Activated T-cell treated with anti-CD3 and anti-CD28 coated beads, Interleukin-2, amount 50 U/mL, for 1 hour (primary cell): Measurements from ENCODE around the gene PKHD1.

ENCODE experiments used
- DNase-seq: peaks from one replicate; pipeline ENCODE4 v3.0.0-alpha.2; 2020

PKHD1 gene

GRCh38 chr6:51657491-51657890 lies 429.9 kb downstream of the PKHD1 start:
- no peak for DNase-seq

GRCh38 chr6:51655517-51655916 lies 431.9 kb downstream of the PKHD1 start:
- DNase-seq: no peak

- no peak for DNase-seq
These were observed 432.8 kb downstream of the PKHD1 start for GRCh38 chr6:51654647-51655046.

GRCh38 chr6:51651132-51651817 lies 436.1 kb downstream of the PKHD1 start:
- no peak for DNase-seq

GRCh38 chr6:51648774-51649173 lies 438.6 kb downstream of the PKHD1 start:
- no peak for DNase-seq

GRCh38 chr6:51648236-51648635 lies 439.2 kb downstream of the PKHD1 start:
- no peak for DNase-seq

- DNase-seq: no peak
These were observed 443.0 kb downstream of the PKHD1 start for GRCh38 chr6:51644426-51644825.

- no peak for DNase-seq
These were observed 447.4 kb downstream of the PKHD1 start for GRCh38 chr6:51640021-51640420.

- no peak for DNase-seq
These were observed 454.0 kb downstream of the PKHD1 start for GRCh38 chr6:51633424-51633823.

- DNase-seq: no peak
These were observed 457.4 kb downstream of the PKHD1 start for GRCh38 chr6:51630011-51630410.

GRCh38 chr6:51626391-51626790 lies 461.0 kb downstream of the PKHD1 start:
- no peak for DNase-seq

GRCh38 chr6:51625566-51625965 lies 461.8 kb downstream of the PKHD1 start:
- DNase-seq: no peak

GRCh38 chr6:51620971-51621370 lies 466.4 kb downstream of the PKHD1 start:
- DNase-seq: no peak

GRCh38 chr6:51619042-51619799 lies 468.2 kb downstream of the PKHD1 start:
- no peak for DNase-seq

GRCh38 chr6:51618563-51618962 lies 468.9 kb downstream of the PKHD1 start:
- DNase-seq: no peak

- DNase-seq: no peak
These were observed 469.7 kb downstream of the PKHD1 start for GRCh38 chr6:51617751-51618150.

GRCh38 chr6:51616243-51616642 lies 471.2 kb downstream of the PKHD1 start:
- DNase-seq: no peak

- DNase-seq: no peak
These were observed 472.7 kb downstream of the PKHD1 start for GRCh38 chr6:51614725-51615124.

GRCh38 chr6:51613558-51613957 lies 473.9 kb downstream of the PKHD1 start:
- DNase-seq: no peak

GRCh38 chr6:51608932-51609331 lies 478.5 kb downstream of the PKHD1 start:
- DNase-seq: no peak

- no peak for DNase-seq
These were observed 479.0 kb downstream of the PKHD1 start for GRCh38 chr6:51608383-51608782.

GRCh38 chr6:51600514-51600913 lies 486.9 kb downstream of the PKHD1 start:
- no peak for DNase-seq

- no peak for DNase-seq
These were observed 489.2 kb downstream of the PKHD1 start for GRCh38 chr6:51598171-51598570.

- DNase-seq: no peak
These were observed 492.4 kb downstream of the PKHD1 start for GRCh38 chr6:51594981-51595380.

- no peak for DNase-seq
These were observed 502.1 kb downstream of the PKHD1 start for GRCh38 chr6:51585264-51585663.
